Esophagus muscularis mucosa (tissue), 4 donors: ENCODE results near the gene UBAC2. TPM values are rescaled to one million over a fixed set of nuclear protein-coding genes. Genes with fewer than 3 reads are reported as not detected.

Source experiments
- DNase-seq: peaks from one replicate; pipeline ENCODE4 v3.0.0-alpha.2; 2017; ENCODE audit errors: extremely low spot score
- H3K27ac ChIP-seq, 4 donors: fragments of 200-600 bp; sonication (generic); replicated peaks in 1 of 4; 1 replicate in 3 of 4; 2 replicates in 1 of 4; pipeline ENCODE4 v1.5.1; 2016 to 2019; ENCODE audit warnings: mild to moderate bottlenecking in 1 of 4
- H3K27me3 ChIP-seq, 4 donors: fragments of 200-600 bp; sonication (generic); one replicate each; pipeline versions ENCODE4 v1.5.1 to v1.6.0; 2016 to 2019
- H3K36me3 ChIP-seq, 4 donors: fragments of 200-600 bp; sonication (generic); one replicate each; pipeline ENCODE4 v1.5.1; 2016 to 2019
- H3K4me1 ChIP-seq, 4 donors: fragments of 200-600 bp; sonication (generic); one replicate each; pipeline ENCODE4 v1.5.1; 2016 to 2019
- H3K4me3 ChIP-seq, 4 donors: fragments of 200-600 bp; sonication (generic); 1 replicate in 2 of 4; 2 replicates in 2 of 4; pipeline ENCODE4 v1.5.1; 2016 to 2019; ENCODE audit warnings: mild to moderate bottlenecking in 4 of 4, moderate library complexity in 1 of 4
- H3K9me3 ChIP-seq, 4 donors: fragments of 200-600 bp; sonication (generic); 1 replicate in 3 of 4; 2 replicates in 1 of 4; pipeline ENCODE4 v1.5.1; 2016 to 2019
- CTCF ChIP-seq, 3 experiments: fragments of 200-600 bp in 2 of 3; fragments of 450-650 bp in 1 of 3; sonication (generic) in 2 of 3; IDR thresholded peaks; one replicate each; pipeline ENCODE4 v1.5.1; 2017 to 2019; ENCODE audit warnings: antibody characterized with exemption in 3 of 3, mild to moderate bottlenecking in 2 of 3, moderate library complexity in 1 of 3
- EP300 ChIP-seq: sonication (generic); formaldehyde crosslinking; IDR thresholded peaks from one replicate; pipeline ENCODE4 v1.6.1; 2017; ENCODE audit warnings: antibody characterized with exemption
- POLR2A ChIP-seq: fragments of 450-650 bp; IDR thresholded peaks from one replicate; pipeline ENCODE4 v1.6.1; 2017; ENCODE audit warnings: antibody characterized with exemption, moderate library complexity, mild to moderate bottlenecking, low read depth
- POLR2AphosphoS5 ChIP-seq, 2 donors: sonication (generic); formaldehyde crosslinking; IDR thresholded peaks; one replicate each; pipeline ENCODE4 v1.6.1; 2017; ENCODE audit warnings: antibody characterized with exemption in 2 of 2
- WGBS: methylation state at CpG from one replicate; pipeline ENCODE4 v1.1.5; 2018; 5-methylcytosine and 5-hydroxymethylcytosine counted together
- intact Hi-C: fragments of 100-400 bp; cut with DNase I; formaldehyde crosslinking; loops from one replicate; pipeline ENCODE4 v1.15.1; 2023
- total RNA-seq, 4 donors: library from RNA; depleted of rRNA; stranded (reverse); fragments of >200 nt; gene quantifications; one replicate each; pipeline versions ENCODE4 v1.1.0 to v1.2.1, GENCODE V29; 2016

UBAC2 gene
- total RNA-seq, 4 donors from 2014 or later, result 42.6 to 62.1 (median 50.9) TPM

DNA sequence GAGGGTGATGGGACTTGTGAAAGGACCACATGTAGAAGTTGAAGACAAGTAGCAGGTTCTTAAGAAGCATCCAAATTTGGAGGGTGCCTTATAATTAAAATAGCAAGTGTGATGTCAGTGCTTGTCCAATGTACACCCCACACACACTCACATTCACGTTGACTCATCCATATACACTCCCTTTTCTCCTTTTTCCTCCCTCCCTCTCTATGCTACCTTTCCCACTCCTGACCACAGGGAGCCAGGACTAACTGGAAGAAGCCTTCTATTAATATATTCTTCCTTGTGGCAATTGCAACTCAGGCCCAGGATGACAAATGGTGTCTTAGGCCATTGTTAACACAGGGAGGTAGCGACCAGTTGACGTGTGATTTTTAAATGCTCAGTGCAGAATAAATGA is 122.8 kb downstream of the UBAC2 start:
- H3K4me3 ChIP-seq, result no peak overlapping the region
- no peaks in the 10 kb centered on the region for H3K27me3 ChIP-seq
- TF ChIP-seq POLR2AphosphoS5 (IDR thresholded peaks at IDR 0.05) (no peak), EP300 (no peak), POLR2A (no peak), CTCF (IDR thresholded peaks at IDR 0.05) (no peak)
- peaks cover 11 to 40% (median 35%) of the 10 kb centered on the region in 4 donors for H3K4me1 ChIP-seq
- intact Hi-C loops, result loop anchor here (5.0 kb wide), 1 partner anchor 41 kb away; no protein-coding TSS in a partner anchor
- 62% methylated on average over 3 of the region's 3 CpGs for WGBS
- H3K36me3 ChIP-seq, result peaks cover 0 to 21% (median 9%) of the 10 kb centered on the region in 4 donors
- DNase-seq, result no peak
- no peak overlapping the region for H3K27ac ChIP-seq
- H3K9me3 ChIP-seq, result no peaks in the 10 kb centered on the region

DNA sequence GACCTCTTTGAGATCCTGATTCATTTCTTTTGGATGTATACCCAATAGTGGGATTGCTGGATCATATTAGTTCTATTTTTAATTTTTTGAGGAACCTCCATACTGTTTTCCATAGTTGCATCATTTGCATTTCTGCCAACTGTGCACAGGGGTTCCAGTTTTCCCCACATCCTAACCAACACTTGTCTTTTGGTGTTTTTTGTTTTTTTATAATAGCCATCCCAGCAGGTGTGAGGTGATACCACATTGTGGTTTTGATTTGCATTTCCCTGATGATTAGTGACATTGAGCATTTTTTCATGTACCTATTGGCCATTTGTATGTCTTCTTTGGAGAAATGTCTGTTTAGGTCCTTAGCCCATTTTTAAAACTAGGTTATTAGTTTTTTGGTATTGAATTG is 125.4 kb downstream of the UBAC2 start:
- no peaks in the 10 kb centered on the region for H3K9me3 ChIP-seq
- H3K27ac ChIP-seq, result no peak overlapping the region
- H3K4me1 ChIP-seq, result peaks cover 3 to 22% (median 20%) of the 10 kb centered on the region in 4 donors
- intact Hi-C loops, result no loop called here
- no peak for DNase-seq
- peaks cover 0 to 22% (median 9%) of the 10 kb centered on the region in 4 donors for H3K36me3 ChIP-seq
- no peak overlapping the region for H3K4me3 ChIP-seq
- TF ChIP-seq EP300 (no peak), CTCF (IDR thresholded peaks at IDR 0.05) (no peak), POLR2AphosphoS5 (IDR thresholded peaks at IDR 0.05) (no peak), POLR2A (no peak)
- no peaks in the 10 kb centered on the region for H3K27me3 ChIP-seq

GRCh38 chr13:99327126-99327525 is 126.5 kb downstream of the UBAC2 start:
- no peaks in the 10 kb centered on the region for H3K9me3 ChIP-seq
- H3K36me3 ChIP-seq, result peaks cover 0 to 22% (median 10%) of the 10 kb centered on the region in 4 donors
- H3K27ac ChIP-seq, result no peak overlapping the region
- no peaks in the 10 kb centered on the region for H3K27me3 ChIP-seq
- no peak overlapping the region for H3K4me3 ChIP-seq
- no peak for DNase-seq
- WGBS, result 88% methylated on average over 2 of the region's 2 CpGs
- peaks cover 0 to 12% (median 8%) of the 10 kb centered on the region in 4 donors for H3K4me1 ChIP-seq
- TF ChIP-seq POLR2A (no peak), CTCF (IDR thresholded peaks at IDR 0.05) (no peak), EP300 (no peak), POLR2AphosphoS5 (IDR thresholded peaks at IDR 0.05) (no peak)
- intact Hi-C loops, result no loop called here

DNA sequence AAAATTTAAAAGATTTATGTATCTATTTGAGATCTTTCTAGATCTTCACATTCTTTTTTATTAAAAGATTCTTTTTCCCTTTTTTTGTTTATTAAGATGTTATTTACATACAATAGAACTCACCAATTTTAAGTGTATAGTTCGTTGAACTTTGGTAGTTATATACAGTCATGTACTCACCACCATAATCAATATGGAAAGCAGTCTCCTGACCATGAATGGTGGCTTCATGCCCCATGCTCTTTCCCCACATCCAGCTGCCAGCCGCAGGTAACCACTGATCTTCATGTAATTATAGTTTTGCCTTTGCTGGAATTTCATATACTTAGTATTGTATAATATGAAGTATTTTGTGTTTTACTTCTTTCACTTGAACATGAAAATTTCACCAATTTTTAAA is 127.1 kb downstream of the UBAC2 start:
- no peak overlapping the region for H3K4me3 ChIP-seq
- no peaks in the 10 kb centered on the region for H3K27me3 ChIP-seq
- no peak for DNase-seq
- 96% methylated on average over 2 of the region's 2 CpGs for WGBS
- H3K27ac ChIP-seq, result no peak overlapping the region
- no peak for TF ChIP-seq EP300
- no peak for TF ChIP-seq CTCF (IDR thresholded peaks at IDR 0.05)
- no peak for TF ChIP-seq POLR2A
- no peak for TF ChIP-seq POLR2AphosphoS5 (IDR thresholded peaks at IDR 0.05)
- peaks cover 0 to 22% (median 10%) of the 10 kb centered on the region in 4 donors for H3K36me3 ChIP-seq
- no peaks in the 10 kb centered on the region for H3K9me3 ChIP-seq
- peaks cover 0 to 6% (median 2%) of the 10 kb centered on the region in 4 donors for H3K4me1 ChIP-seq
- intact Hi-C loops, result no loop called here

DNA sequence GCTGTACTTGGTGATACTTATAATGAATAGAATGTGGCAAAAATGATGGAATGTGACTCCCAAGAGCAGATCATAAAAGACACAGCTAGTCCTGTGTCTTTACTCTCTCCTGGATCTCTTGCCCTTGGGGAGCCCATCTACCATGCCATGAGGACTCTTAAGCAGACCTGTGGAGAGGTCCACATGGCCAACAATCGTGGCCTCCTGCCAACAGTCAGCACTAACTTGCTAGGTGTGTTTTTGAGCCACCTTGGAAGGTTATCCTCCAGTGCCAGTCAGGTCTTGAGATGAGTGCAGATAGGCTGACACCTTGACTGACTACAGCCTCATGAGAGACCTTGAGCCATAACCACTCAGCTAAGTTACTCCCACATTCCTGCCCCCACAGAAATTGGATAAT is 128.8 kb downstream of the UBAC2 start:
- no peak for DNase-seq
- Histone ChIP-seq H3K27ac (no peak overlapping the region), H3K9me3 (no peaks in the 10 kb centered on the region), H3K36me3 (peaks cover 0 to 10% (median 5%) of the 10 kb centered on the region in 4 donors), H3K4me1 (no peaks in the 10 kb centered on the region), H3K4me3 (no peak overlapping the region), H3K27me3 (no peaks in the 10 kb centered on the region)
- intact Hi-C loops, result no loop called here
- TF ChIP-seq POLR2A (no peak), EP300 (no peak), POLR2AphosphoS5 (IDR thresholded peaks at IDR 0.05) (no peak), CTCF (IDR thresholded peaks at IDR 0.05) (no peak)
- WGBS, result 100% methylated on average over 1 of the region's 1 CpG
